SKM-1 (cell line): ENCODE data around the gene CEP131.

Source experiments
- DNase-seq: peaks from one replicate; lab custom pipeline; 2025; ENCODE audit not compliant: unreplicated experiment; lab: John Stamatoyannopoulos, UW

The CEP131 gene

GRCh38 chr17:81251709-81252301 is 29.0 kb upstream of the CEP131 start:
- no peak for DNase-seq

GRCh38 chr17:81251094-81251708 is 28.4 kb upstream of the CEP131 start:
- DNase-seq: no peak

- no peak for DNase-seq
Observed at GRCh38 chr17:81250286-81251093, 27.7 kb upstream of the CEP131 start.

- peak; percentile 10 for DNase-seq
Observed at GRCh38 chr17:81249223-81250040, 26.7 kb upstream of the CEP131 start.

- no peak for DNase-seq
Observed at GRCh38 chr17:81248649-81249048, 25.9 kb upstream of the CEP131 start.

GRCh38 chr17:81247339-81247990 is 24.7 kb upstream of the CEP131 start:
- DNase-seq: no peak

GRCh38 chr17:81246679-81247338 is 24.0 kb upstream of the CEP131 start:
- no peak for DNase-seq

- DNase-seq: no peak
Observed at GRCh38 chr17:81246343-81246670, 23.5 kb upstream of the CEP131 start.

GRCh38 chr17:81245665-81246342 is 23.0 kb upstream of the CEP131 start:
- no peak for DNase-seq

- DNase-seq: no peak
Observed at GRCh38 chr17:81245024-81245664, 22.4 kb upstream of the CEP131 start.

- DNase-seq: no peak
Observed at GRCh38 chr17:81244358-81245023, 21.7 kb upstream of the CEP131 start.

GRCh38 chr17:81243333-81243664 is 20.5 kb upstream of the CEP131 start:
- no peak for DNase-seq

GRCh38 chr17:81242421-81243332 is 19.9 kb upstream of the CEP131 start:
- no peak for DNase-seq

GRCh38 chr17:81241648-81242420 is 19.1 kb upstream of the CEP131 start:
- DNase-seq: no peak

- no peak for DNase-seq
Observed at GRCh38 chr17:81241203-81241602, 18.4 kb upstream of the CEP131 start.

- no peak for DNase-seq
Observed at GRCh38 chr17:81240761-81241160, 18.0 kb upstream of the CEP131 start.
